Heart right ventricle (tissue), 16 donors: Measurements from ENCODE around the gene CASQ1. TPM values are rescaled to one million over a fixed set of nuclear protein-coding genes. Genes with fewer than 3 reads are reported as not detected.

Source experiments
- ATAC-seq, 8 donors: fragments of 200-7000 bp; cut with Tn5 transposase; one replicate each; pipeline ENCODE4 v1.9.1; 2020; ENCODE audit warnings: mild to moderate bottlenecking in 8 of 8, moderate library complexity in 8 of 8, moderate number of reproducible peaks in 1 of 8
- DNase-seq, 2 donors: peaks; one replicate each; pipeline ENCODE4 v3.0.0-alpha.2; 2020
- H3K27ac ChIP-seq, 10 donors: fragments of 200-600 bp; sonication (generic) in 2 of 10; one replicate each; pipeline versions ENCODE4 v1.5.0 to v1.8.0; 2020 to 2022; ENCODE audit warnings: mild to moderate bottlenecking in 3 of 10
- H3K27me3 ChIP-seq, 7 donors: fragments of 200-600 bp; one replicate each; pipeline ENCODE4 v1.8.0; 2021 to 2022; ENCODE audit warnings: mild to moderate bottlenecking in 2 of 7
- H3K36me3 ChIP-seq, 9 donors: fragments of 200-600 bp; sonication (generic) in 1 of 9; one replicate each; pipeline versions ENCODE4 v1.5.0 to v1.8.0; 2020 to 2022; ENCODE audit warnings: mild to moderate bottlenecking in 2 of 9
- H3K4me1 ChIP-seq, 9 donors: fragments of 200-600 bp; sonication (generic) in 1 of 9; one replicate each; pipeline versions ENCODE4 v1.5.0 to v1.8.0; 2020 to 2022; ENCODE audit warnings: mild to moderate bottlenecking in 4 of 9
- H3K4me3 ChIP-seq, 10 donors: fragments of 200-600 bp; sonication (generic) in 2 of 10; one replicate each; pipeline versions ENCODE4 v1.5.0 to v1.8.0; 2020 to 2022; ENCODE audit warnings: mild to moderate bottlenecking in 7 of 10, moderate library complexity in 2 of 10
- H3K9me3 ChIP-seq, 11 donors: fragments of 200-600 bp in 10 of 11; sonication (generic) in 2 of 11; one replicate each; pipeline versions ENCODE4 v1.5.0 to v1.8.0; 2013 to 2022; ENCODE audit warnings: mild to moderate bottlenecking in 2 of 11, control low read depth in 1 of 11, moderate library complexity in 1 of 11
- WGBS, 2 donors: extraction: QIAGEN DNeasy Blood & Tissue Kit; methylation state at CpG; one replicate each; pipeline ENCODE4 v1.1.7; 2013; ENCODE audit warnings: inconsistent platforms in 1 of 2; 5-methylcytosine and 5-hydroxymethylcytosine counted together
- intact Hi-C, 10 donors: fragments of 100-400 bp; cut with DNase I; formaldehyde crosslinking; loops; one replicate each; pipeline versions ENCODE4 v1.11.1 to v1.14.2; 2022
- polyA plus RNA-seq, 2 donors: library from polyadenylated mRNA; stranded (reverse); fragments of 200-250 nt; gene quantifications; one replicate each; pipeline ENCODE4 v1.2.3, GENCODE V29; 2013
- total RNA-seq, 10 donors: library from RNA; stranded (reverse); fragmentation: NEBNext Ultra II Directional in 3 of 10; extraction: Animal tissue kit (Norgen Biotek cat#: 25700) in 3 of 10; gene quantifications; one replicate each; pipeline versions ENCODE4 v1.2.1 to v1.2.4, GENCODE V29; 2021 to 2023
- TF ChIP-seq, protein P1 (sequence below), 9 donors: fragments of 200-600 bp; sonication (generic) in 2 of 9; IDR thresholded peaks; one replicate each; pipeline versions ENCODE4 v1.5.0 to v1.8.0; 2021 to 2022; ENCODE audit warnings: antibody characterized with exemption in 9 of 9, mild to moderate bottlenecking in 5 of 9, moderate library complexity in 1 of 9
- donor health status: Arrhythmogenic right ventricular cardiomyopathy.
- donor health status: ischemic (EF 13 %, LVEDD 7.1; RV severe dilation, severe dysfunction).
- donor health status: healthy with polysubstance abuse.
- donor health status: DM: no; HTN: yes; CAD: no.
- donor health status: DM: no; HTN: no; CAD: no.
- donor health status: ischemic (EF 25% LVEDD 6.9; RV normal size, moderate dysfunction).
- donor health status: ischemic (EF 25% LVEDD 5.7; RV mildly dilated, moderate dysfunction).
- donor health status: healthy.
- donor health status: DM: yes; HTN: yes; CAD: no.
- donor health status: Ischemic cardiomyopathy.
- donor health status: ischemic (EF 35%, LVEDD 5.7; RV mildly dilated, moderate dysfunction).
- donor health status: nonischemic (EF 11% LVEDD 7.7; RV severe dilation, severe dysfunction).
- donor health status: DM: yes; HTN: yes; CAD: no.
- donor health status: PGD.
- donor health status: ischemic (EF 29% LVEDD 5.4; RV normal size, mild dysfunction).
- donor health status: nonischemic (EF 23%, LVEDD 6.1; RV moderate dilation, normal function).

CASQ1 gene
- total and polyA plus RNA-seq, 12 donors: 17.5 to 68.9 (median 41.6) TPM

DNA sequence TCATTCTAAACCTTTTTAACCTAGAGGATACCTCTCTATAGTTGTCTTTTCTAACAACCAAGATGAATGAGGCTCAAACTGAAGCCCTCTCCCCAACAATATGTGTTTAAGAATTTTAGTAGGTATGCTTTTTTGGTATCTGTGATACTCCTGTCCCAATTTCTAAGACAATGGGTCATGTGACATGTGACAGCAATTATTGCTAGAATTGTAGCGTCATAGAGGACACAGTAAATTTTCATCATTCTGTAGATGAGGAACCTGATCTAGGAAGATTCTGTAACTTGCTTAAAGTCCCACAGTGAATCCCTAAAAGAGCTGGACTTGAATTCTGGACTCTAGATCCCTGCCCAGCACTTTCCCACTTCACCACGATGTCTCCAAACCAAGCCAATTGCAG is 11.6 kb upstream of the CASQ1 start:
- H3K27ac ChIP-seq: no peak overlapping the region
- no peak overlapping the region for H3K4me3 ChIP-seq
- ATAC-seq: no peak
- no peaks in the 10 kb centered on the region for H3K36me3 ChIP-seq
- no peaks in the 10 kb centered on the region for H3K4me1 ChIP-seq
- intact Hi-C loops: no loop called here
- H3K27me3 ChIP-seq: peaks cover 0 to 4% (median 0%) of the 10 kb centered on the region in 7 donors
- TF ChIP-seq, protein P1, sequence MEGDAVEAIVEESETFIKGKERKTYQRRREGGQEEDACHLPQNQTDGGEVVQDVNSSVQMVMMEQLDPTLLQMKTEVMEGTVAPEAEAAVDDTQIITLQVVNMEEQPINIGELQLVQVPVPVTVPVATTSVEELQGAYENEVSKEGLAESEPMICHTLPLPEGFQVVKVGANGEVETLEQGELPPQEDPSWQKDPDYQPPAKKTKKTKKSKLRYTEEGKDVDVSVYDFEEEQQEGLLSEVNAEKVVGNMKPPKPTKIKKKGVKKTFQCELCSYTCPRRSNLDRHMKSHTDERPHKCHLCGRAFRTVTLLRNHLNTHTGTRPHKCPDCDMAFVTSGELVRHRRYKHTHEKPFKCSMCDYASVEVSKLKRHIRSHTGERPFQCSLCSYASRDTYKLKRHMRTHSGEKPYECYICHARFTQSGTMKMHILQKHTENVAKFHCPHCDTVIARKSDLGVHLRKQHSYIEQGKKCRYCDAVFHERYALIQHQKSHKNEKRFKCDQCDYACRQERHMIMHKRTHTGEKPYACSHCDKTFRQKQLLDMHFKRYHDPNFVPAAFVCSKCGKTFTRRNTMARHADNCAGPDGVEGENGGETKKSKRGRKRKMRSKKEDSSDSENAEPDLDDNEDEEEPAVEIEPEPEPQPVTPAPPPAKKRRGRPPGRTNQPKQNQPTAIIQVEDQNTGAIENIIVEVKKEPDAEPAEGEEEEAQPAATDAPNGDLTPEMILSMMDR (IDR thresholded peaks at IDR 0.05): no peak
- no peaks in the 10 kb centered on the region for H3K9me3 ChIP-seq
- 92% methylated on average over 2 of the region's 2 CpGs for WGBS, 2 donors
- no peak for DNase-seq

DNA sequence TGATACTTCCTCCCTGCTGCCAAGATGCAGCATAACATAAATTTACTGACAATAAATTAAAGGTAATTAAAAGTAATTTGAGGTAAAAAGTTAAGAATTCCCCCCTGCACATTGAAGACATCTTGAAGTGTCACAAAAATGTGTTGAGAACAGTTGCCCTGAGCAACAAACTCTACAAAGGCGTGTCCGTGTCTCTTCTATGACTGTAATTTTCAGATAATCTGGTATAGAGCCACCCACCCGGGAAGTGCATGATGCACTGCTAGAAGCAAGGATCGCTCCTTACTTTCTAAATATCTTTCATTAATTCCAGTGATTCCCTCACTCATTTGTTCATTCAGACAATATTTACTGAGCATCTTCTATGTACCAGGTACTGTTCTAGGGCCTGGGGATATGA is 11.0 kb upstream of the CASQ1 start:
- no peak overlapping the region for H3K27ac ChIP-seq
- H3K4me3 ChIP-seq: no peak overlapping the region
- no peaks in the 10 kb centered on the region for H3K4me1 ChIP-seq
- no peaks in the 10 kb centered on the region for H3K27me3 ChIP-seq
- TF ChIP-seq, protein P1 (IDR thresholded peaks at IDR 0.05): no peak
- H3K9me3 ChIP-seq: no peaks in the 10 kb centered on the region
- intact Hi-C loops: no loop called here
- WGBS, 2 donors: 85 to 86% methylated on average over 4 of the region's 4 CpGs
- ATAC-seq: no peak
- DNase-seq: no peak
- H3K36me3 ChIP-seq: no peaks in the 10 kb centered on the region

- no peaks in the 10 kb centered on the region for H3K9me3 ChIP-seq
- no peaks in the 10 kb centered on the region for H3K27me3 ChIP-seq
- H3K27ac ChIP-seq: no peak overlapping the region
- no peak overlapping the region for H3K4me3 ChIP-seq
- no peak for DNase-seq
- ATAC-seq: no peak
- peaks cover 9 to 23% (median 14%) of the 10 kb centered on the region in 9 donors for H3K4me1 ChIP-seq
- H3K36me3 ChIP-seq: no peaks in the 10 kb centered on the region
- TF ChIP-seq, protein P1 (IDR thresholded peaks at IDR 0.05): no peak
- WGBS, 2 donors: 90 to 91% methylated on average over 7 of the region's 7 CpGs
- intact Hi-C loops: no loop called here
Observed at GRCh38 chr1:160186246-160186645, 4.1 kb upstream of the CASQ1 start.

DNA sequence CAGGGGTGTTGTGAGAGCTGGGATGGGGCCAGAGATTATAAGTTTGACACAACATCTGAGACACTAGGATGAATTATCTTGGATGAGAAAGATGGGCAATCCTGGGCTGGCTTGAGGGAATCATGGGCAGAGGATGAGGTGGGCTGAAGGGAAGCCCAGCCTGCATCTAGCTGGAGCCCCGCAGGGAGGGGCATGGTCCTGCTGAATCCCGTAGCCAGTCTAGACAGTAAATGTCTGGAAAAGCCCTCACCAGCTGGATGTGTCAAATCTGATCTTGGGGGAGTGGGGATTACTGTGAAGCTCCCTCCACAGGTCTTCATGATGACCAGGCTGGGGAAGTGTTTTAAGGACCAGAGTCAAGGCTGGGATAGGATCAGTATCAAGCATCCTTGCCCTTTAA is 3.6 kb upstream of the CASQ1 start:
- ATAC-seq: no peak
- Histone ChIP-seq H3K4me3 (no peak overlapping the region), H3K27ac (no peak overlapping the region), H3K36me3 (no peaks in the 10 kb centered on the region), H3K4me1 (peaks cover 9 to 28% (median 14%) of the 10 kb centered on the region in 9 donors), H3K9me3 (no peaks in the 10 kb centered on the region), H3K27me3 (no peaks in the 10 kb centered on the region)
- TF ChIP-seq, protein P1 (IDR thresholded peaks at IDR 0.05): no peak
- intact Hi-C loops: no loop called here
- no peak for DNase-seq
- 60 to 70% methylated on average over 2 of the region's 2 CpGs for WGBS, 2 donors
